CD14-positive monocyte (primary cell): ENCODE results near the gene PPP2R2C. TPM values are rescaled to one million over a fixed set of nuclear protein-coding genes. Genes with fewer than 3 reads are reported as not detected.

ENCODE experiments used
- DNase-seq, 3 donors: peaks; one replicate each; pipeline ENCODE4 v3.0.0-alpha.2; 2011 to 2022
- H2AFZ ChIP-seq: 2 replicates; pipeline ENCODE4 v1.6.0; 2012; ENCODE audit warnings: mild to moderate bottlenecking, low read depth, low read length, inconsistent platforms; ENCODE audit not compliant: insufficient read depth, poor library complexity, severe bottlenecking
- H3K27ac ChIP-seq, 2 donors: 1 replicate in 1 of 2; 2 replicates in 1 of 2; pipeline ENCODE4 v1.5.1; 2012 to 2013; ENCODE audit warnings: low read length in 2 of 2, control low read depth in 1 of 2, inconsistent platforms in 1 of 2, low read depth in 1 of 2, mild to moderate bottlenecking in 1 of 2
- H3K27me3 ChIP-seq, 2 donors: one replicate each; pipeline versions ENCODE4 v1.6.0 to v1.6.1; 2011 to 2013; ENCODE audit warnings: low read length in 2 of 2; ENCODE audit not compliant: control insufficient read depth in 2 of 2, insufficient read depth in 2 of 2
- H3K36me3 ChIP-seq, 2 donors: replicated peaks in 1 of 2; 1 replicate in 1 of 2; 2 replicates in 1 of 2; pipeline versions ENCODE4 v1.5.1 to v1.6.1; 2012 to 2013; ENCODE audit warnings: low read length in 2 of 2, control low read depth in 1 of 2, inconsistent platforms in 1 of 2, mild to moderate bottlenecking in 1 of 2; ENCODE audit not compliant: insufficient read depth in 2 of 2, control insufficient read depth in 1 of 2
- H3K4me1 ChIP-seq, 2 donors: 1 replicate in 1 of 2; 2 replicates in 1 of 2; pipeline versions ENCODE4 v1.5.1 to v1.6.1; 2012 to 2013; ENCODE audit warnings: low read length in 2 of 2, control low read depth in 1 of 2, inconsistent platforms in 1 of 2, mild to moderate bottlenecking in 1 of 2, moderate library complexity in 1 of 2; ENCODE audit not compliant: insufficient read depth in 2 of 2, control insufficient read depth in 1 of 2
- H3K4me2 ChIP-seq: replicated peaks from 2 replicates; pipeline ENCODE3; 2012; ENCODE audit warnings: low read length, moderate library complexity, mild to moderate bottlenecking; ENCODE audit not compliant: poor library complexity, severe bottlenecking; ENCODE audit errors: extremely low read depth
- H3K4me3 ChIP-seq, 3 experiments: fragments of 200-600 bp in 1 of 3; sonication (generic) in 1 of 3; replicated peaks in 1 of 3; 1 replicate in 2 of 3; 2 replicates in 1 of 3; pipeline ENCODE4 v1.5.1; 2011 to 2013; ENCODE audit warnings: low read length in 3 of 3, mild to moderate bottlenecking in 3 of 3, control low read depth in 2 of 3, low read depth in 2 of 3, inconsistent platforms in 1 of 3, moderate library complexity in 1 of 3
- H3K79me2 ChIP-seq: 2 replicates; pipeline ENCODE4 v1.6.0; 2012; ENCODE audit warnings: mild to moderate bottlenecking, control low read depth, inconsistent platforms, low read length, moderate library complexity; ENCODE audit not compliant: insufficient read depth
- H3K9ac ChIP-seq: 2 replicates; pipeline ENCODE4 v1.6.0; 2017; ENCODE audit warnings: low read length, mild to moderate bottlenecking; ENCODE audit not compliant: insufficient read depth, poor library complexity, severe bottlenecking
- H3K9me3 ChIP-seq, 2 donors: replicated peaks in 1 of 2; 1 replicate in 1 of 2; 2 replicates in 1 of 2; pipeline versions ENCODE4 v1.5.1 to v1.6.1; 2012 to 2013; ENCODE audit warnings: low read length in 2 of 2, control low read depth in 1 of 2; ENCODE audit not compliant: control insufficient read depth in 1 of 2, insufficient read depth in 1 of 2
- H4K20me1 ChIP-seq: 2 replicates; pipeline ENCODE4 v1.6.0; 2012; ENCODE audit warnings: mild to moderate bottlenecking, low read length, control low read depth, moderate library complexity; ENCODE audit not compliant: insufficient read depth
- H3K27ac Mint-ChIP-seq, 7 donors: one replicate each; pipeline ENCODE4 v1.8.0; 2020; ENCODE audit warnings: mild to moderate bottlenecking in 7 of 7, mixed read lengths in 7 of 7, moderate library complexity in 6 of 7, inconsistent platforms in 2 of 7
- H3K27me3 Mint-ChIP-seq, 3 donors: one replicate each; pipeline ENCODE4 v1.8.0; 2021 to 2022; ENCODE audit warnings: low read depth in 3 of 3, mild to moderate bottlenecking in 3 of 3, mixed read lengths in 3 of 3, moderate library complexity in 3 of 3, inconsistent platforms in 1 of 3
- H3K36me3 Mint-ChIP-seq, 2 donors: one replicate each; pipeline ENCODE4 v1.8.0; 2020; ENCODE audit warnings: mixed read lengths in 2 of 2, inconsistent platforms in 1 of 2, mild to moderate bottlenecking in 1 of 2
- H3K4me1 Mint-ChIP-seq: one replicate; pipeline ENCODE4 v1.8.0; 2020; ENCODE audit warnings: mild to moderate bottlenecking, mixed read lengths
- H3K4me3 Mint-ChIP-seq, 2 donors: one replicate each; pipeline ENCODE4 v1.8.0; 2020; ENCODE audit warnings: mild to moderate bottlenecking in 2 of 2, mixed read lengths in 2 of 2, moderate library complexity in 1 of 2
- H3K9me3 Mint-ChIP-seq, 7 donors: one replicate each; pipeline ENCODE4 v1.8.0; 2020 to 2022; ENCODE audit warnings: mixed read lengths in 7 of 7, mild to moderate bottlenecking in 6 of 7, moderate library complexity in 6 of 7, inconsistent platforms in 2 of 7
- WGBS: methylation state at CpG from one replicate; pipeline ENCODE4 v1.1.5; 2013; ENCODE audit warnings: missing lambda C conversion rate; ENCODE audit not compliant: insufficient coverage; 5-methylcytosine and 5-hydroxymethylcytosine counted together
- intact Hi-C, 2 donors: fragments of 100-400 bp; cut with micrococcal nuclease; formaldehyde crosslinking; loops; one replicate each; pipeline versions ENCODE4 v1.15.0 to v1.15.1; 2023
- polyA plus RNA-seq, 3 donors: library from polyadenylated mRNA; depleted of rRNA in 1 of 3; unstranded in 2 of 3; stranded (reverse) in 1 of 3; fragments of 300-500 nt in 2 of 3; fragments of >200 nt in 1 of 3; fragmentation: Illumina TruSeq in 2 of 3; gene quantifications; 1 replicate in 2 of 3; 2 replicates in 1 of 3; pipeline ENCODE4 v1.2.3, GENCODE V29; 2012 to 2021
- TF ChIP-seq, protein P1 (sequence below): fragments of 200-600 bp; IDR thresholded peaks from one replicate; pipeline ENCODE4 v1.8.0; 2022; ENCODE audit warnings: antibody characterized with exemption, mild to moderate bottlenecking

Gene PPP2R2C
- polyA plus RNA-seq, 3 donors: not detected

DNA sequence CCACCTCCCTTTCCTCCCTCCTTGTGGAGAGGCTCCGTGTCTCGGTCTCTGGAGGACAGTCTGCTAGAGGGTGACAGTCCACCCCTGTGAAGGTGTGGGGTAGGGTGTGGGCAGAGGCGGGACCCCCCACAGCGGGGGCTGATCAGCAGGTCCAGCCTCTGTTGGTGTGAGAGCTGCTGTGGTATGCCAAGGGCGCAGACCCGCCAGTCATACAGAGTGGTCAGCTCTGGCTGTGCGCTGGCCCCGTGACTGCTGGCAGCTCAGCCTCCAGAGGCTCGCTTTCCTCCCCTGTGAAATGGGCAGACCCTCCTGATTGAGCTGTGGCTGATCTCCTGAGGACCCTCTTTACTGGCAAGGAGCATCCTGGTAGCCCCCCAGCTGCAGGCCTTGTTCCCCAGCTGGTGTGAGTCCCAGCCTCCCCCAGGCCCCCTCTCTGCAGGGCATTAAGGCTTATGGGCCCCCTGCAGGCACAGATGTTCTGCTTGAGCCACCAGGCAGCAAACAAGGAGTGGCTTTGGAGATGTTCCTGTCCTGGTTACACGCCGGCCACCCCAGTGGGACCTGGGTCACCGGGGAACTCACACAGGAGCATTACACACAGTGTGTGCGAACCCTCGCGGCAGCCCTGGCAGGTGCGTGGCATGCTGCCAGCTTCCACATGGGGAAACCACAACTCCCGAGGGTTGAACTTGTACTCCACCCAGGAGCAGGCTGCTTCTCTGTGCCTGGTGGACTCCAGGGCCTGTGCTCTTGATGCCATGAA is 76.8 kb downstream of the PPP2R2C start:
- no peaks in the 10 kb centered on the region for H3K36me3 ChIP-seq
- no peak overlapping the region for H3K9ac ChIP-seq
- DNase-seq: no peak
- no peak overlapping the region for H3K27ac ChIP-seq
- TF ChIP-seq, protein P1, sequence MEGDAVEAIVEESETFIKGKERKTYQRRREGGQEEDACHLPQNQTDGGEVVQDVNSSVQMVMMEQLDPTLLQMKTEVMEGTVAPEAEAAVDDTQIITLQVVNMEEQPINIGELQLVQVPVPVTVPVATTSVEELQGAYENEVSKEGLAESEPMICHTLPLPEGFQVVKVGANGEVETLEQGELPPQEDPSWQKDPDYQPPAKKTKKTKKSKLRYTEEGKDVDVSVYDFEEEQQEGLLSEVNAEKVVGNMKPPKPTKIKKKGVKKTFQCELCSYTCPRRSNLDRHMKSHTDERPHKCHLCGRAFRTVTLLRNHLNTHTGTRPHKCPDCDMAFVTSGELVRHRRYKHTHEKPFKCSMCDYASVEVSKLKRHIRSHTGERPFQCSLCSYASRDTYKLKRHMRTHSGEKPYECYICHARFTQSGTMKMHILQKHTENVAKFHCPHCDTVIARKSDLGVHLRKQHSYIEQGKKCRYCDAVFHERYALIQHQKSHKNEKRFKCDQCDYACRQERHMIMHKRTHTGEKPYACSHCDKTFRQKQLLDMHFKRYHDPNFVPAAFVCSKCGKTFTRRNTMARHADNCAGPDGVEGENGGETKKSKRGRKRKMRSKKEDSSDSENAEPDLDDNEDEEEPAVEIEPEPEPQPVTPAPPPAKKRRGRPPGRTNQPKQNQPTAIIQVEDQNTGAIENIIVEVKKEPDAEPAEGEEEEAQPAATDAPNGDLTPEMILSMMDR: no peak
- intact Hi-C loops: no loop called here
- H3K4me3 ChIP-seq: no peak overlapping the region
- Mint-ChIP-seq H3K27ac (no peak overlapping the region), H3K9me3 (no peaks in the 10 kb centered on the region), H3K4me3 (no peak overlapping the region), H3K36me3 (no peaks in the 10 kb centered on the region), H3K27me3 (peaks cover 3 to 11% (median 4%) of the 10 kb centered on the region in 3 donors), H3K4me1 (no peaks in the 10 kb centered on the region)
- H3K9me3 ChIP-seq: no peaks in the 10 kb centered on the region
- H3K27me3 ChIP-seq: no peaks in the 10 kb centered on the region
- H4K20me1 ChIP-seq: no peaks in the 10 kb centered on the region
- 52% methylated on average over 15 of the region's 17 CpGs for WGBS
- no peak overlapping the region for H3K4me2 ChIP-seq
- H3K4me1 ChIP-seq: no peaks in the 10 kb centered on the region
- H3K79me2 ChIP-seq: no peaks in the 10 kb centered on the region
- H2AFZ ChIP-seq: no peak overlapping the region

DNA sequence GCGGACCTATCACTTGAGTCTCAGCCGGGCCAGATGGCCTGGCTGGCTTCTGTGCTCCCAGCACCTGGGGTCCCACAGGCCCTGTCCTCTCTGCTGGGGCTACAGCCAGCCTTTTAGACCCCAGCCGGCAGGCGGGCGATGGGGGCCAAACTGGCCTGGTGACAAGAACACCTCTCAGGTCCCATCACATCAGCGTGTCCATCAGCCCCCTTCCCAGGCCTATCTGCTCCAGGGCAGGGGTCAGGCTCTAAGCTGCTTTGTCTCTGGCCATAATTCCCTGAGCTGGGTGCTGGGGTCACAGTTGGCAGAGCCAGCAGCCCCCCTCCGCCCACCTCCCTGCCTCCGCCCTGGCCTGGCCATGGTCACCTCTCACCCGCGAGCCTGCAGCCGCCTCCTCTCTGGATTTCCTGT is 77.7 kb downstream of the PPP2R2C start:
- WGBS: 98% methylated on average over 11 of the region's 11 CpGs
- no peak overlapping the region for H3K27ac Mint-ChIP-seq
- H3K4me3 Mint-ChIP-seq: no peak overlapping the region

More for the DNA sequence above, 77.7 kb downstream of the PPP2R2C start:
- TF ChIP-seq, protein P1: no peak
- no peaks in the 10 kb centered on the region for H3K27me3 ChIP-seq
- H3K4me2 ChIP-seq: no peak overlapping the region
- Mint-ChIP-seq H3K27me3 (peaks cover 2 to 11% (median 4%) of the 10 kb centered on the region in 3 donors), H3K4me1 (no peaks in the 10 kb centered on the region), H3K36me3 (no peaks in the 10 kb centered on the region), H3K9me3 (no peaks in the 10 kb centered on the region)
- no peak overlapping the region for H2AFZ ChIP-seq
- H4K20me1 ChIP-seq: no peaks in the 10 kb centered on the region
- H3K27ac ChIP-seq: no peak overlapping the region
- no peaks in the 10 kb centered on the region for H3K4me1 ChIP-seq
- intact Hi-C loops: no loop called here
- H3K9me3 ChIP-seq: no peaks in the 10 kb centered on the region
- H3K79me2 ChIP-seq: no peaks in the 10 kb centered on the region
- no peak for DNase-seq
- H3K36me3 ChIP-seq: no peaks in the 10 kb centered on the region
- no peak overlapping the region for H3K9ac ChIP-seq
- no peak overlapping the region for H3K4me3 ChIP-seq
